CD14-positive monocyte (primary cell): Measurements from ENCODE around the gene GAR1. TPM values are rescaled to one million over a fixed set of nuclear protein-coding genes. Genes with fewer than 3 reads are reported as not detected.

ENCODE experiments used
- DNase-seq, 3 donors: peaks; one replicate each; pipeline ENCODE4 v3.0.0-alpha.2; 2011 to 2022
- H2AFZ ChIP-seq: 2 replicates; pipeline ENCODE4 v1.6.0; 2012; ENCODE audit warnings: mild to moderate bottlenecking, low read depth, low read length, inconsistent platforms; ENCODE audit not compliant: insufficient read depth, poor library complexity, severe bottlenecking
- H3K27ac ChIP-seq, 2 donors: 1 replicate in 1 of 2; 2 replicates in 1 of 2; pipeline ENCODE4 v1.5.1; 2012 to 2013; ENCODE audit warnings: low read length in 2 of 2, control low read depth in 1 of 2, inconsistent platforms in 1 of 2, low read depth in 1 of 2, mild to moderate bottlenecking in 1 of 2
- H3K27me3 ChIP-seq, 2 donors: one replicate each; pipeline versions ENCODE4 v1.6.0 to v1.6.1; 2011 to 2013; ENCODE audit warnings: low read length in 2 of 2; ENCODE audit not compliant: control insufficient read depth in 2 of 2, insufficient read depth in 2 of 2
- H3K36me3 ChIP-seq, 2 donors: replicated peaks in 1 of 2; 1 replicate in 1 of 2; 2 replicates in 1 of 2; pipeline versions ENCODE4 v1.5.1 to v1.6.1; 2012 to 2013; ENCODE audit warnings: low read length in 2 of 2, control low read depth in 1 of 2, inconsistent platforms in 1 of 2, mild to moderate bottlenecking in 1 of 2; ENCODE audit not compliant: insufficient read depth in 2 of 2, control insufficient read depth in 1 of 2
- H3K4me1 ChIP-seq, 2 donors: 1 replicate in 1 of 2; 2 replicates in 1 of 2; pipeline versions ENCODE4 v1.5.1 to v1.6.1; 2012 to 2013; ENCODE audit warnings: low read length in 2 of 2, control low read depth in 1 of 2, inconsistent platforms in 1 of 2, mild to moderate bottlenecking in 1 of 2, moderate library complexity in 1 of 2; ENCODE audit not compliant: insufficient read depth in 2 of 2, control insufficient read depth in 1 of 2
- H3K4me2 ChIP-seq: replicated peaks from 2 replicates; pipeline ENCODE3; 2012; ENCODE audit warnings: low read length, moderate library complexity, mild to moderate bottlenecking; ENCODE audit not compliant: poor library complexity, severe bottlenecking; ENCODE audit errors: extremely low read depth
- H3K4me3 ChIP-seq, 3 experiments: fragments of 200-600 bp in 1 of 3; sonication (generic) in 1 of 3; replicated peaks in 1 of 3; 1 replicate in 2 of 3; 2 replicates in 1 of 3; pipeline ENCODE4 v1.5.1; 2011 to 2013; ENCODE audit warnings: low read length in 3 of 3, mild to moderate bottlenecking in 3 of 3, control low read depth in 2 of 3, low read depth in 2 of 3, inconsistent platforms in 1 of 3, moderate library complexity in 1 of 3
- H3K79me2 ChIP-seq: 2 replicates; pipeline ENCODE4 v1.6.0; 2012; ENCODE audit warnings: mild to moderate bottlenecking, control low read depth, inconsistent platforms, low read length, moderate library complexity; ENCODE audit not compliant: insufficient read depth
- H3K9ac ChIP-seq: 2 replicates; pipeline ENCODE4 v1.6.0; 2017; ENCODE audit warnings: low read length, mild to moderate bottlenecking; ENCODE audit not compliant: insufficient read depth, poor library complexity, severe bottlenecking
- H3K9me3 ChIP-seq, 2 donors: replicated peaks in 1 of 2; 1 replicate in 1 of 2; 2 replicates in 1 of 2; pipeline versions ENCODE4 v1.5.1 to v1.6.1; 2012 to 2013; ENCODE audit warnings: low read length in 2 of 2, control low read depth in 1 of 2; ENCODE audit not compliant: control insufficient read depth in 1 of 2, insufficient read depth in 1 of 2
- H4K20me1 ChIP-seq: 2 replicates; pipeline ENCODE4 v1.6.0; 2012; ENCODE audit warnings: mild to moderate bottlenecking, low read length, control low read depth, moderate library complexity; ENCODE audit not compliant: insufficient read depth
- H3K27ac Mint-ChIP-seq, 7 donors: one replicate each; pipeline ENCODE4 v1.8.0; 2020; ENCODE audit warnings: mild to moderate bottlenecking in 7 of 7, mixed read lengths in 7 of 7, moderate library complexity in 6 of 7, inconsistent platforms in 2 of 7
- H3K27me3 Mint-ChIP-seq, 3 donors: one replicate each; pipeline ENCODE4 v1.8.0; 2021 to 2022; ENCODE audit warnings: low read depth in 3 of 3, mild to moderate bottlenecking in 3 of 3, mixed read lengths in 3 of 3, moderate library complexity in 3 of 3, inconsistent platforms in 1 of 3
- H3K36me3 Mint-ChIP-seq, 2 donors: one replicate each; pipeline ENCODE4 v1.8.0; 2020; ENCODE audit warnings: mixed read lengths in 2 of 2, inconsistent platforms in 1 of 2, mild to moderate bottlenecking in 1 of 2
- H3K4me1 Mint-ChIP-seq: one replicate; pipeline ENCODE4 v1.8.0; 2020; ENCODE audit warnings: mild to moderate bottlenecking, mixed read lengths
- H3K4me3 Mint-ChIP-seq, 2 donors: one replicate each; pipeline ENCODE4 v1.8.0; 2020; ENCODE audit warnings: mild to moderate bottlenecking in 2 of 2, mixed read lengths in 2 of 2, moderate library complexity in 1 of 2
- H3K9me3 Mint-ChIP-seq, 7 donors: one replicate each; pipeline ENCODE4 v1.8.0; 2020 to 2022; ENCODE audit warnings: mixed read lengths in 7 of 7, mild to moderate bottlenecking in 6 of 7, moderate library complexity in 6 of 7, inconsistent platforms in 2 of 7
- CTCF ChIP-seq: fragments of 200-600 bp; IDR thresholded peaks from one replicate; pipeline ENCODE4 v1.8.0; 2022; ENCODE audit warnings: antibody characterized with exemption, mild to moderate bottlenecking
- WGBS: methylation state at CpG from one replicate; pipeline ENCODE4 v1.1.5; 2013; ENCODE audit warnings: missing lambda C conversion rate; ENCODE audit not compliant: insufficient coverage; 5-methylcytosine and 5-hydroxymethylcytosine counted together
- intact Hi-C, 2 donors: fragments of 100-400 bp; cut with micrococcal nuclease; formaldehyde crosslinking; loops; one replicate each; pipeline versions ENCODE4 v1.15.0 to v1.15.1; 2023
- polyA plus RNA-seq, 3 donors: library from polyadenylated mRNA; depleted of rRNA in 1 of 3; unstranded in 2 of 3; stranded (reverse) in 1 of 3; fragments of 300-500 nt in 2 of 3; fragments of >200 nt in 1 of 3; fragmentation: Illumina TruSeq in 2 of 3; gene quantifications; 1 replicate in 2 of 3; 2 replicates in 1 of 3; pipeline ENCODE4 v1.2.3, GENCODE V29; 2012 to 2021

The GAR1 gene
- polyA plus RNA-seq, 3 donors: 4.3 to 8.7 (median 4.7) TPM

- intact Hi-C loops: loop anchor here in 1 of 2 donors (10.0 kb wide), 1 partner anchor 116 kb away; the partner anchor contains the start of gene CASP6
- peaks cover 0 to 1% (median 0%) of the 10 kb centered on the region in 3 donors for H3K27me3 Mint-ChIP-seq
- H3K4me1 ChIP-seq: peaks cover 3 to 5% of the 10 kb centered on the region in 2 donors
- no peak overlapping the region for H2AFZ ChIP-seq
- H3K4me2 ChIP-seq: no peak overlapping the region
- TF ChIP-seq CTCF: no peak
- peak overlapping the region in 1 of 7 donors; percentile 64 for H3K27ac Mint-ChIP-seq
- no peak overlapping the region for H3K9ac ChIP-seq
- H3K27ac ChIP-seq: no peak overlapping the region
- no peak overlapping the region for H3K4me3 ChIP-seq
- H3K4me3 Mint-ChIP-seq: no peak overlapping the region
- H3K36me3 Mint-ChIP-seq: peaks cover 60 to 73% of the 10 kb centered on the region in 2 donors
- H3K36me3 ChIP-seq: peaks cover 53 to 76% of the 10 kb centered on the region in 2 donors
- H3K9me3 ChIP-seq: no peaks in the 10 kb centered on the region
- WGBS: no CpG with 5 or more reads among the region's 2 CpGs
- peaks cover 9% of the 10 kb centered on the region for H3K79me2 ChIP-seq
- H3K9me3 Mint-ChIP-seq: no peaks in the 10 kb centered on the region
- no peaks in the 10 kb centered on the region for H4K20me1 ChIP-seq
- no peaks in the 10 kb centered on the region for H3K27me3 ChIP-seq
- no peak for DNase-seq
- H3K4me1 Mint-ChIP-seq: peaks cover 11% of the 10 kb centered on the region
These were observed 5.6 kb downstream of the GAR1 start for GRCh38 chr4:109821185-109821584.

GRCh38 chr4:109826719-109827118, 11.2 kb downstream of the GAR1 start:
- no peaks in the 10 kb centered on the region for H3K4me1 ChIP-seq
- H3K9ac ChIP-seq: no peak overlapping the region
- H2AFZ ChIP-seq: no peak overlapping the region
- H3K79me2 ChIP-seq: no peaks in the 10 kb centered on the region
- TF ChIP-seq CTCF: peak; percentile 68
- no peaks in the 10 kb centered on the region for H3K4me1 Mint-ChIP-seq
- no peaks in the 10 kb centered on the region for H4K20me1 ChIP-seq
- no peak overlapping the region for H3K4me2 ChIP-seq
- H3K27me3 Mint-ChIP-seq: no peaks in the 10 kb centered on the region
- no peaks in the 10 kb centered on the region for H3K27me3 ChIP-seq
- H3K4me3 Mint-ChIP-seq: no peak overlapping the region
- H3K27ac ChIP-seq: no peak overlapping the region
- H3K9me3 Mint-ChIP-seq: no peaks in the 10 kb centered on the region
- no peak overlapping the region for H3K4me3 ChIP-seq
- peaks cover 24 to 41% of the 10 kb centered on the region in 2 donors for H3K36me3 Mint-ChIP-seq
- DNase-seq: peak in 1 of 3 donors; percentile 22
- H3K9me3 ChIP-seq: no peaks in the 10 kb centered on the region
- no peak overlapping the region for H3K27ac Mint-ChIP-seq
- peaks cover 32 to 37% of the 10 kb centered on the region in 2 donors for H3K36me3 ChIP-seq
- intact Hi-C loops: loop anchor here in 1 of 2 donors (10.0 kb wide), 1 partner anchor 122 kb away; the partner anchor contains the start of gene CASP6
